GM18909 (cell line): Measurements from ENCODE around the gene EZH1.
A peak's percentile ranks its signal among the peaks of the same experiment; 100 is the strongest.

Experiments used
- ATAC-seq: cut with Tn5 transposase; IDR thresholded peaks from one replicate; pipeline ENCODE4 v1.9.1; 2021; ENCODE audit warnings: mild to moderate bottlenecking; ENCODE audit not compliant: unreplicated experiment, poor library complexity

The EZH1 gene

GRCh38 chr17:42725143-42725542, 19.7 kb downstream of the EZH1 start:
- ATAC-seq, result no peak

DNA sequence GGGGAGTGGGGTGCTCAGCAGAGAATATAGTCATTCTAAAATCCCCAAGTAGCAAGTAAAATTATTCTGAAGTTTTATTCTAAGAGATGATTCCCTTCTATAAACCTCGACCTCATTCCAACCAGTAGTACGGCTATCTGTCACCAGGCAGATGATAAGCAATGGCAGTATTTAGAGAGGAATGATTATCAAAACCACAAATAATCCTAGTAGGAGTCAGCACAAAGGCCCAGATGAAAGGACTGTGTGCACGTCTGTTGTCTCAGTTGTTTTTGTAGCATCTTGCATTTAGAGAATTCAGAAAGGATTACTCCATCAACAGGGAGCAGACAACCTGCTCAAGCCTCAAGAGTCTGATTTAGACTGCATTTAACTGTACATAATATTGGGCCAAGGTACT, 21.2 kb downstream of the EZH1 start:
- ATAC-seq, result no peak

- ATAC-seq, result no peak
Observed at GRCh38 chr17:42720996-42721583, 23.8 kb downstream of the EZH1 start.

DNA sequence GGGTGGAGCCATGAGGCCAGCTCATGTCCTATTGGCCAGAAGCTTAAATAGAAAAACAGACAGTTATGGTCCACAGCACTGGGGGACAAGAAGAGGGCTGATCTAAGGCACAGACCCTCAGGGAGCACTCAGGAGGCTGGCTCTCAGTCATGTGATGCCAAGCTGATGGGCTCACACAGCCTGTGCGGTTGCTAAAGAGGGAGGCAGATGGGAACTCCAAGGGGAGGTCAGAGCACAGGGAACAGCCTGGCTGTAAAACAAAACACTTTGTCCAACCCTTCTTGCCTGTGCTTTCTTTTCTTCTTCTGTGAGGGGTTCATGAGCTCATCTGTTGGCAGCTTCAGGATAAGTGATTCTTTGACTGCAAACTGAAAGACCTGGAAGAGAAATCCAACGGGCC, 35.3 kb downstream of the EZH1 start:
- no peak for ATAC-seq

GRCh38 chr17:42708588-42708987, 36.3 kb downstream of the EZH1 start:
- no peak for ATAC-seq

- ATAC-seq, result no peak
Observed at GRCh38 chr17:42706732-42707131, 38.1 kb downstream of the EZH1 start.

GRCh38 chr17:42704837-42705494, 39.9 kb downstream of the EZH1 start:
- ATAC-seq, result peak; percentile 74

GRCh38 chr17:42704490-42704836, 40.4 kb downstream of the EZH1 start:
- peak; percentile 20 for ATAC-seq

DNA sequence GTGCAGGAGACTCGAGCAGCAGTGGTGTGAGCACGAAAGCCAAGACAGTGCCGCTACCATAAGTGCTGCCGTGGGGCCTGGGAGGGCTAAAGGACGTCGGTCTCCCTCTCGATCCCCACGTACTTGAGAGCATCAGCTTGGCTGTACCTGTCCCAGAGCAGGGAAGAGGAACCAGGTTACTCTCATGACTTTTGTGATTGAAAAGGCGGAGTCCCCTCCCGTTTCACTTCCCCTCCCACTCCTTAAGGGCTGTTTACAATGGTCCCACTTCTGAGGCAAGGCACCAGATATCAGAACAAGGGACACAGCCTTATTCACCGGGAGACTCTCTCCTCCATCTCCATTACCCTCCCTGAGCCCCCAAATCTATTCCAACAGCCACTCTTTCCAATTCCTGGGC, 42.4 kb downstream of the EZH1 start:
- no peak for ATAC-seq

DNA sequence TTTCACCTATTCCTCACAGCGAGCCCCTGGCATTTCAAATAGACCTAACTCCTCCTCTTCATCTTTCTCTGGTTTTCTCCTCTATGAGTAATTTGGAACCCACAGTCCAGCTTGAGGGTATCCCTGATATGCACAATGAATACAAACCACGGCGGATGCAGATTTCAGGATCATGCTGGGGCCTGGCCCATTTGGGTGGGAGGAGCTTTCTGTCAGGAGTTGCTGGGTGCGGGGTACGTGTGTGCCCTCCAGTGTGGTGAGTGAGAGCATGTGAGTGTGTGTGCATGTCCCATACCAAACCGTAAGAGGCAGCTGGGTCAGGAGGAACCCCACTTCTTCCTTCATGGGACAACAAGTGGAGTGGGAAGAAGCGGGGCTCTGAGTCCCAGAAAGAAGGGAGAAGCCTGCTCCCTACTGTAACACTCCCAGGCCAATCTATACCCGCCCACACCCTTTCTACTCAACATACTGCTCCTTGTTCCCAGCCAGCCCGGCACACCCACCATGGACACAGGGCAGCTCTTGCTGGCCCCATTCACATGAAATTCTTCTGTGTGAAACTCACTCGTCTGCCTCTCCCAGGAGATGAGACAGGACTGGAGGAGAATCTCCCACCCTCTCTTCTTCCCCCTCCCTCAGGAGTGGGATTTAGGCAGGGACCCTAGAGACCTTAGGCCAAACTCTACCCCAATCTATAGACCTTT, 44.1 kb downstream of the EZH1 start:
- ATAC-seq, result no peak

GRCh38 chr17:42699415-42699740, 45.5 kb downstream of the EZH1 start:
- ATAC-seq, result no peak

GRCh38 chr17:42698736-42699414, 46.0 kb downstream of the EZH1 start:
- ATAC-seq, result no peak

- ATAC-seq, result no peak
Observed at GRCh38 chr17:42697108-42697811, 47.6 kb downstream of the EZH1 start.

- no peak for ATAC-seq
Observed at GRCh38 chr17:42695500-42695899, 49.3 kb downstream of the EZH1 start.

GRCh38 chr17:42694524-42694923, 50.3 kb downstream of the EZH1 start:
- no peak for ATAC-seq

DNA sequence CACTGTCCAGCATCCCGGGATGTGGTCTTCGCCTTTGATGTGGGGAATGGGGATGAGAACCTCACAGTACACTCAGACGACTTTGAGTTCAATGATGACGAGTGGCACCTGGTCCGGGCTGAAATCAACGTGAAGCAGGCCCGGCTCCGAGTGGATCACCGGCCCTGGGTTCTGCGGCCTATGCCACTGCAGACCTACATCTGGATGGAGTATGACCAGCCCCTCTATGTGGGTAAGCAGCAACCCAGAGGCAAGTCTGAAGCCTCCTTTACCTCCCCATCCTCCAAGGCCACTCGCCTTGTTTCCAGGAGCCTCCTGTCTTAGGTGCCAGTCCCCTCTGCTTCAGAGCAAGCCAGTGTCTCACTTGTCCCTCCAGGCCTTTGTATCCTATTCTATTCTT, 52.4 kb downstream of the EZH1 start:
- ATAC-seq, result no peak

- no peak for ATAC-seq
Observed at GRCh38 chr17:42691021-42691545, 53.8 kb downstream of the EZH1 start.

GRCh38 chr17:42690596-42690995, 54.2 kb downstream of the EZH1 start:
- no peak for ATAC-seq

- no peak for ATAC-seq
Observed at GRCh38 chr17:42687707-42688320, 57.0 kb downstream of the EZH1 start.

- ATAC-seq, result no peak
Observed at GRCh38 chr17:42686520-42687128, 58.2 kb downstream of the EZH1 start.
